Measurements from ENCODE around the gene ABHD8.

Gene ABHD8

DNA sequence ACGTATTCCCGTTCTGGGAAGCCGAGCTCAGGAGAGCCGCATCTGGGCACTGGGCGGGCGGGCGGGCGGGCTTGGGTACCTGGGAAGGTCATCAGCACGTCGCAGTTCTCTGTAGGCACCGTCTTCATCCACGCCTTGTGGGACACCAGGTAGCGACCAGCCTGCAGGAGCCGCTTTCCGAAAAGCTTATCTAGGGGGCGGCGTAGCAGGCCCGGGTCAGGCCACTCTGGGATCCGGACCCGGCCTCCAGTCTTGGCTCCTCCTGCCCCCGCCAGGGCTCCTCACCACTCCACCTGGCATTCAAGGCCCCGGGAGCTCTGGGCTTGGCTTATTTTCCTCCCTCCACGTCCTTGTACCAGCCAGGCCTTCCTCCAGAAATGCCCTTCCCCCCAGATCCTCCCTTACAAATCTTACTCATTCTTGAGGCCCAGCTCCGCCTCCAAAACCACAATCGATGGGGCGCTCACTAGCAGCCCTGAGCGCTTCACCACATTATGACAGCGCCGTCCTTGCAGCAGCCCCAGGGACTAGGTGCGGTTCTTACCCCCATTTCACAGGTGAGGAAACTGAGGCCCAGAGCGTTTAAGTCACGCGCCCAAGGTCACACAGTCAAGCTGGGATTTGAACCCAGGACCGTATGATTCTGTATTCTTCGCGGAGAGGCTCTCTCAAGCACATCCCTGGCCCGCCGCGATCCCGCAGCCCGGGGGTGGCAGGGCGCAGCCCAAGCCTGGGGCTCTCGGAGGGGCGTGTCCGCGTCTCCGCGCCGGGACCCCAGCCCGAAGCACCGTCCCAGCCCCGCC, 30.6 kb upstream of the ABHD8 start:
- DNase-seq, result peak; percentile 81

GRCh38 chr19:17332677-17333581, 29.7 kb upstream of the ABHD8 start:
- DNase-seq, result peak; percentile 35

DNA sequence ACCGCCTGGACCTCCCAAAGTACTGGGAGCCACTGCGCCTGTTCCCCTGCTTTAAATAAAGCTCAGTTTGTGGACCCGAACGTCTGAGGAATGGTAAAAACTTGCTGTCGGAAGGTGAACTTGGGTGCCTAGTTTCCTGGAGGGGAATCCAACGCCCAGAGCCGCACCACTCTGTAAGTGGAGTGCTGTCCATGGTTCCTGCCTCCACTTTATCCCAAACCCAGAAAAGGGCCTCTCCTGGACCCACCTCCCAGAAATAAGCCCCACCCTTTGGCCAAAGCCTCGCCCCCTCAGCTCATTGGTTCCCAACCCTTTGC, 29.1 kb upstream of the ABHD8 start:
- DNase-seq, result no peak

- DNase-seq, result no peak
These were observed 27.9 kb upstream of the ABHD8 start for GRCh38 chr19:17331045-17331558.

DNA sequence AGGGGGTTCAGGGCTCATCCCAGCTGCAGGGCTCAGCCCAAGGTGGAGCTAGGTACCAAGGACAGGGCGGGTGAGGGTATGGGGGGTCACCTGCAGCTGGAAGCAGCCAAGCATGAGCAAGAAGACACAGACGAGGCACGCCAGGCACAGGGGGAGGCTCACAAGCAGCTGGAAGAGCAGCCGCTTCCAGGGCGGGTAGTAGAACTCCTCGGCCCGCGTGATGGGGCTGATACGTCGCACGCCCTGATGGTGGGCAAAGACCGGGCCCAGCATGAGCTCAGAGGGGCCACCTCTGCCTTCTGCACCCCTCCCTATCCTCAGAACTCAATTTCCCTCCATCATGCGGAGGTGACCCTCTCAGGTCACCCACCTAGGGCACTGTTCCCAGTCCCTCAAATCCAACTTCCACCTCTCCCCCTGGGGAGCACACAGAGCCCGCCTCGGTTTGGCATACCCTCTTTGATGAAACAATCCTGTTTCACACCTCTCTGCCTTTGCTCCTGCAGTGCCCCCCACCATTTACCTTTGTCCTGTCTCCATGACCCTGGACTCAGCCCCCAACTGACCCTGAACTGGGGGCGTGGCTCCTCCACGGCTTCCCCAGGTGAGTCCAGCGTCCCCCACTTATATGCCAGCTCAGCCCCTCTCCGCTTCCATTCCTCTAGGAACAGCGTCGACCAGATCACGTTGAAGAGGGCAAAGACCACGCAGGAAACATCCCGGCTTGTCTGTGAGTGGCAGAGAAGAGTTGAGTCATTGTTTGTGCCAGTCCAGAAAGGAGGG, 27.2 kb upstream of the ABHD8 start:
- no peak for DNase-seq

DNA sequence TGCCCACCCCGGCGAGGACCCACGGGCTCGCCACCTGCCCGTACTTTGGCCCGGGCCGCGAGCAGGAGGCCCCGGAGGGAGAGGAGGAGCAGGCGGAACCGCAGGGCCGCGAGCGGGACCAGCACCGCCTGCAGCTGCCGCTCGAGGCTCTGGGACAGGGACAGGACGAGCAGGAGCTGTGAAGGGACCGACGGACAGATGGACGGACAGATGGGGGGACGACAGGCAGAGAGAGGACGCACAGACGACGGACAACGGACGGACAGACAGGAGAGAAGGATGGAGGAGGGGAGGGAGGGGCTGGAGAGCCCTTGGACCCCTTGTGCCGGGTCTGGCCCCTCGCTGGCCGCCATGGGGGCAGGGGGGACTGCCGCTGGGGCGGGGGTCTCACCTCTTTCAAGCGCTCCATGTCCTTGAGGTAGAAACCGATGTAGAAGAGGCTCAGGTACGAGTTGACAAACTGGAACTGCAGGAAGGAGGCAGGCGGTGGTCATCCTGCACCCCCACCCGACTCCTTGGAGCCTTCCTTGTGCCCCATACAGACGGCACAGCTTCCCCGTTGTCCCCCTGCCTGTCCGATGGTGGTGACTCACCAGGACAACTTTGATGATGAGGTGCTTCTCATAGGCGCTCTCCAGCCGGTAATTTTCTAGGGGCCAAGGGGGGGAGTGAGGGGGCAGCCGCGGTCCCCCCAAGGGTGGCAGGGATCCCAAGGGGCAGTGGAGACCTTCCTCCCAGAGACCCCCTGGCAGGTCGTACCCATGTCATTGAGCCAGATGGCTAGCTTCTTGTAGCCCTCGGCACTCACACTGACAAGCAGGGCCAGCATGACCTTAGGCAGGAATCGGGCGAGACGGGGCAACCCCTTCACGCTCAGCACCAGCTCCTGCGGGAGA, 26.4 kb upstream of the ABHD8 start:
- DNase-seq, result no peak

DNA sequence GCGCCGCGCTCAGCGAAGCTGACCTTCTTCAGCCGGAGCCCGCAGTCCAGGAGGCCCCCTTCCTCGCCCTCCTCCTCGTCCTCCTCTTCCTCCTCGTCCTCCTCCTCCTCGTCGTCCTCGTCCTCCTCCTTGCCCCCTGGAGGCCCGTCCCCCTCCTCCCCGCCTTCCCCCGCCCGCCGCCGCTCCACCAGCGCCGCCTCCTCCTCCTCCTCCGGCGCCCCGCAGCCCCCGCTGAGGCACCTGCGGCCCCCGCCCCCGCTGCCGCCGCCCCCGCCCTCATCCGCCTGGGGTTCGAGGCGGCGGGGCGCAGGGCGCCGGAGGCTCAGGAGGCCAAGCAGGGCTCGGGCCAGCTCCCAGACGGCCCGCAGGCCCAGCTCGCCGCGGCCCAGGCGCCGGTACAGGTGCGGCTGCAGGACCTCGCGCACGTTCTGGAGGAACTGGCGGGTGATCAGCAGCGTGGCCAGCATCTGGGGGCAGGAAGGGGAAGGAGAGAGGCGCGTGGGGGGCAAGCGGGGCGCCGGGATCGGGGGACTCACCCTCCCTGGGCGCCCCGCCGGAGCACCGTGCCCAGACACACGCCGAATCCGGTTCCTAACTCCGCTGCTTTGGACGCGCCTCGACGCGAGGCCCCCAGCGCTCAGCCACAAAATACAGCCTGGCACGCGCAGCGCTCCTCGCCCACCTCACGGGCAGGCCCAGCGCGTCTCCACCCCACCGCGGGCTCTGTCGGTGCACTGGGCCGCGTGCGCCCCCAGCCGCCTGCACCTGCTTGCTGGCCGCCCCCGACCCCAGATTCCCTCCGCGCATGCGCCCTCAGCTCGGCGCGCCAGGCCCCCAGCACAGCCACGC, 25.5 kb upstream of the ABHD8 start:
- DNase-seq, result peak; percentile 41

DNA sequence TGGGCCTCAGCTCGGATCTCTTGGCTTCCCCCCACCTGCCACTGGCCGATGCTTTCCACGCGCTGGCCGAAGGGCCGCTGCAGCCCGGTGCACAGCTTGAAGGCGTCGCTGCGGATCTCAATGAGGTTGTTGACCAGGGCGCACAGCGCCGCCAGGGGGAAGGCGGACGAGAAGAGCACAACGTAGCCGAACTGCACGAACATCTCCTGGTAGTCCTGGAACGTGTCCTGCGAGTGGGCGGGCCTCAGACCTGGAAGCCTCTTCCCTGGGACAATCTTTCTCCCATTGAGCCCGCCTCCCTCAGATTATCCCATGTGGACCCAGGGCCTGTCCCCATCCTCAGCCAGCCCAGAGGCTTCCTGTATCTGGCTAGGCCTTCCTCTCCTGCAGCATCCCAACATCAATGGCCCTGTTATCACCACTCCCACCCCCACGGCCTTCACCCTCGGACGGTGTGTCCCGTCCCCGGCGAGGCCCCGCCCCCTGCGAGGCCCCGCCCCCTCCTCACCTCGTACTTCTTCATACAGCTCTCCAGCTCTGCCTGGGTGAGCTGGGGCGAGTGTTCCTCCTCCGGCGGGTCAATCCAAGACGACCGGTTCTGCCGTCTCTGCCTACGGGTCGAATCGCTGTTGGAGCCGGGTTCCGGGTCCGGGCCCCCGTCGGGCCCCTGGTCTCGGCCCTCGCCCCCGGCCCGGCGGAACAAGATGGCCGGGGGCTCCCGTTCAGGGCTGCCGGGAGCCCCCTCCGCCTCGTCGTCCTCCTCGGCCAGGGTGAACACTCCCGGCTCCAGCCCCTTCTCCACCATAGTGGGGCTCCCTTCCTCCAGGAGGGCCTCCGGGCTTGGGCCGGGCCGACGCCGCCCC, 24.7 kb upstream of the ABHD8 start:
- peak; percentile 47 for DNase-seq

DNA sequence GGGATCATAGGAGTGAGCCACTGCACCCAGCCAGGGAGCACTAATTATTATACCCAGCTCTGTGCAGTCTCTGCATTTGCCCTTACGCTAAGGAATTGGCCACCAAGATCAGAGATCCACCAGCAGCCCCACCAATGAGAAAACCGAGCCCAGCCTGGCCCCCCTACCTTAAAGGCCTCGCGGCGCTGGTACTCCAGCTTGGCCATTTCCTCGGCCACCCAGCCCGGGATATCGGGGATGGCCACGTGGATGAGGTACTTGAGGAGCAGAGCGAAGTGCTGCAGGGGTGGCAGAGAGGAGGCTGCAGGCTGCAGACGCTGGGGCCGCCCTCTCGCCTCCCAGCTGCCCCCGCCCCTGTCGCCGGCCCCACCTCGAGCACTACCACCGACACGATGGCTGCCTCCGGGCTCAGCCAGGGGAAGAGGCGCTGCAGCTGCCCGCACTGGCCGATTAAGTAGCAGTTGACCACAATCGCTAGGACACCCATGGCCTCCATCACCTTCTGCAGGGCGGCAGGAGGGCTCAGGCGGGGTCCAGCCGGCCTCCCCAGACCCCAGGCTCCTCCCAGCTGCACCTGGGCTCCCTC, 23.9 kb upstream of the ABHD8 start:
- no peak for DNase-seq

GRCh38 chr19:17326595-17326966, 23.4 kb upstream of the ABHD8 start:
- DNase-seq, result no peak

GRCh38 chr19:17325881-17326594, 22.8 kb upstream of the ABHD8 start:
- no peak for DNase-seq

DNA sequence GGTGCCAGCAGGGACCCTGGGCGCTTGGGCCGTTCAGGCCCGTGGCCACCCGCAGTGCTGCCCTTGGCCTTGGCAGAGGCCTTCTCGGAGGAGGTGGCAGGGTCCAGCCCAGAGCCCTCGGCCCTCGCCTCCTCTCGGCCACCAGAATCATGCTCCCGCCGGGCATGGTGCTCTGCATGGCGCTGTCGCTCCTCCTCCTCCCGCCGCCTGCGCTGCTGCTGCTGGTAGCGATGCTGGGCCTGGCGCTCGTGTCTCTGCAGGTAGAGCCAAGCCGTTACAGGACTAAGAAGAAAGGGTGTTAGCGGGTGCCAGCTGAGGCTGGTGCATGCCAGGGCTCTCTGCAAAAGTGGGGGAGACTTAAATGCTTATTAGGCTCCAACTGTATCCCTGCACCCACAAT, 21.9 kb upstream of the ABHD8 start:
- no peak for DNase-seq

DNA sequence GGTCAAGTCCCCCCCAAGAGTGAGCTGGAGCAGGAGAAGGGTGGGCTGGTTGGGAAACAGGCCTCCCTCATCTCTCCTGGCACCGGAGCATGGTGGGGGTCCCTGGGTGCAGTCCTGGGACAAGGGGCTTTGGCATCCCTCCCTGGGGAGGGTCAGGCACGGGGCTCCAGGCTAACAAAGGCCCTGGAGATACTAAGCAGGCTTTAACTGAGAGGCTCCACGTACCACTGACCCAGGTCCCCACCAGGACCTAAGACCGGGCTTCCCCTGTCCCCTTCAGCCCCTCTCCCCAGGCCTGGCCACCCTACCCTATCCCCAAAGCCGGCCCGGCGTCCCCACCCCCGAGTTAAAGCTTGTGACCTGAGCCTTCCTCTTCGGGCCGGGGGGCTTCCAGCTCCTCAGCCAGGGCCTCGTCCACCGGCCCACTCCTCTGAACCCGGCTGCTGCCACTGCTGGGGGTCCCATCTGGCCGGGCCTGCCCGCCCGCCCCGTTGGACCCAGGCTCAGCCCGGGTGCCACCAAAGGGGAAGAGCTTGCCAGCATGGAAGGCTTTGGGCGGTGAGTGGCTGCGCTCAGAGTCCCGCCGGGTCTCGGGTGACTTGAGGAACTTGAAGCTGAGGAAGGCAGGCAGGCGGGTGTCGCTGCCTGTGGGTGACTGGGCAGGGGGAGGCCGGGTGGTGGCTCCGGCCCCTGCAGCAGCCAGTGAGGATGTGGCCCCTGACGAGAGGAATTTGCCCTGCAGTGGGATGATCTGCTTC, 21.3 kb upstream of the ABHD8 start:
- DNase-seq, result no peak

DNA sequence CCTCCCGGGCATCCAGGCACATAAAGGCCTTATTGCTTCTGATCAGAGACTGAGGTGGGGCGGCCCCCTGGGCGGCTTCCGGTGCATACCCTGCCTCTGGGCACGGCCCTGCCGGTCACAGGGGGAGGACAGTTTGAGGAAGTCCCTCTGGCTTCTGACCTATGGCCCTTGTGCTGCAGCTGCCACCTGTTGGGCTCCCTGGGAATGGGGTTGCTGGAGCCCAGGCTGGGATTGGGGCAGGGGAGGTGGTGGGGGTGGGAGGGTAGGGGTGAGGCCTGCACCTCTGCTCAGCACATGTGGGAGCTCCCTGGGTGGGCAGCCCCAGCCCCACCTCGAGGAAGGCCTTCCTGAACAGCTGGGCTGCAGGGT, 20.7 kb upstream of the ABHD8 start:
- no peak for DNase-seq

DNA sequence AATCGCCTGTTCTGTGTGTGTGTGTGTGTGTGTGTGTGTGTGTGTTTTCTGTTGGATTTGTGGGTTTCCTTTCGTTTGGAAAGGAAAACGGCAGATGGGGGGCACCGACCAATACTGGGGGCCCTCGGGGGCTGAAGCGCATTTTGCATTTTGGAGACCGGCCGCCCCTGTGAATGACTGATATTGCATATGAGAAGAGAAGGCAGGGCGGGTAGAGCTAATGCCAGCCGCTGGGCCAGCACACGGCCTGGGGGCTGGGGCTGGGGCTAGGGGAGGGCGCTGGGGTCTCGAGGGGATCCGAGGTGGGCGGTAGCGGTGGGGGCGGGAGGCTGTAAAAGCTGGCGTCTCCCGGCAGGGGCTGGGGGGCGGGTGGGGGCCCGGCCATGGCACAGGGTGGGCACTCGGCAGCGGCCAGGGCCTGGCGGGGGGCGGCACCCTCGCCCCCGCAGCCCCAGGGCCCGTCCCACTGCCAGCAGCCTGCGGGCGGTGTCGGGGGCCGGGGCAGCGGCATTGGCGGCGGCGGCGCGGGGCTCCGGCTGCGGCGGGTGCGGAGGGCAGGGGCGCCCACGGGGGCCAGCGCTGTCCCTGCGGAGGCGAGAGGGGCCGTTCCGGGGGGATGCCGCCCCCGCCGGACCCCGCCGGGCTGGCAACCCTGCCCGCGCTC, 20.2 kb upstream of the ABHD8 start:
- no peak for DNase-seq

- DNase-seq, result no peak
These were observed 19.6 kb upstream of the ABHD8 start for GRCh38 chr19:17322854-17323253.

DNA sequence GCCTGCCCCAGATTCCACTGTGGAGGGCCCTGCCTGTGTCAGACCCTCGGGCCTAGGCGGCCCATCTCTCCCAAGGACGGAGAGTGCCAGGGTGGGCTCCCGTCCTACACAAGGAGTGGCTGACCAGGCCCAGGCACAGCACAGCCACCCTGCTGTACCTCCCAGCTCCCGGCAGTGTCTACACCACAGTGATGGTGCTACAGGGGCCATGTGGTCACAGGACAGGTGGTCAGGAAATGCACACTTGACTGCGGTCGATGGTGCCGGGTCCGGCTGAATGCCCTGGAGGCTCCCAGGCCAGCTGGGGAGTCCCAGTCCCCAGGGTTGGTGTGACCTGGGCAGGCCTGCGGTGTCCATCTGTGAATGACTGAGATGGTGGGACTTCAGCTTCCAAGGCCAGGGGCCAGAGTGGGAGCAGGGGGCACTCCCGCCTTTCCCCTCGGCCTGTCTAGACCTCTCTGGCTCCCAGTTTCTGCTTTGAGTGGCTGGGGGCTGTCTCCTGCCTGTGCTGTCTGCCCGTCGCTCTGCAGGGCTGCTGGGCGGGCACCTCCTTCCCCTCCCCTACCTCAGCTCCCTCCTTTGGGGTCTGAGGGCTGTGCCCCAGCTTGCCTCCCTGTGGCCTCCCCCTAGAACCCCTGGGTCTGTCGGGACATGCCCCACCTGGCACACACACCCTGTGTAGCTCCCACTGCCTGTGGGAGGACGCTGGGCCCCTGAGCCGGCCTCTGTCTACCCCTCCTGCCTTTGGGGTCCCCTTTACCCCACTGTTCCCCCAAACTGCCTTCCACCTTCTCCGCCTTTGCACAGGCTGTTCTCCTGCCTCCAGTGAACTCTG, 18.6 kb upstream of the ABHD8 start:
- no peak for DNase-seq
